OCI-LY3 (cell line): ENCODE results near the gene VPS13D.

Source experiments
- H2AFZ ChIP-seq: fragments of 200-600, 300-600 bp; shearing (Covaris generic); 2 replicates; pipeline ENCODE4 v1.6.0; 2014; ENCODE audit warnings: antibody characterized with exemption, low read depth, low read length
- H3K27ac ChIP-seq: fragments of 200-600, 300-600 bp; sonication (generic); 2 replicates; pipeline ENCODE4 v1.5.1; 2014; ENCODE audit warnings: mild to moderate bottlenecking, low read length, moderate library complexity, mixed read lengths
- H3K27me3 ChIP-seq: fragments of 200-600, 300-600 bp; sonication (generic); 2 replicates; pipeline ENCODE4 v1.6.1; 2014; ENCODE audit warnings: low read depth, low read length, mixed read lengths
- H3K36me3 ChIP-seq: fragments of 200-600, 300-600 bp; sonication (generic); replicated peaks from 2 replicates; pipeline ENCODE3; 2014; ENCODE audit warnings: low read depth, low read length, mixed read lengths
- H3K4me1 ChIP-seq: fragments of 300-600, 200-600 bp; sonication (generic); 2 replicates; pipeline ENCODE4 v1.6.1; 2014; ENCODE audit warnings: low read length, mixed read lengths
- H3K4me2 ChIP-seq: fragments of 200-600, 300-600 bp; sonication (generic); 2 replicates; pipeline ENCODE4 v1.6.1; 2014; ENCODE audit warnings: low read length, mixed read lengths
- H3K4me3 ChIP-seq: fragments of 300-600, 200-600 bp; sonication (generic); 2 replicates; pipeline ENCODE4 v1.5.1; 2014; ENCODE audit warnings: antibody characterized with exemption, mild to moderate bottlenecking, low read length, moderate library complexity
- H3K79me2 ChIP-seq: fragments of 300-600, 200-600 bp; shearing (Covaris generic); 2 replicates; pipeline ENCODE4 v1.6.1; 2014; ENCODE audit warnings: mild to moderate bottlenecking, low read length, mixed read lengths
- H3K9ac ChIP-seq: fragments of 300-600, 200-600 bp; shearing (Covaris generic); 2 replicates; pipeline ENCODE4 v1.6.0; 2014; ENCODE audit warnings: mild to moderate bottlenecking, low read length, moderate library complexity
- H3K9me3 ChIP-seq: fragments of 200-600, 300-600 bp; shearing (Covaris generic); 2 replicates; pipeline ENCODE4 v1.6.1; 2014; ENCODE audit warnings: low read length, mixed read lengths; ENCODE audit not compliant: insufficient read depth
- H4K20me1 ChIP-seq: fragments of 200-600, 300-600 bp; sonication (generic); 2 replicates; pipeline ENCODE4 v1.6.1; 2016; ENCODE audit warnings: low read length, mixed read lengths; ENCODE audit not compliant: insufficient read depth
- CTCF ChIP-seq: fragments of 200-600, 300-600 bp; sonication (generic); IDR thresholded peaks from 2 replicates; pipeline ENCODE4 v1.5.1; 2014; ENCODE audit warnings: antibody characterized with exemption, low read length, low read depth
- EZH2phosphoT487 ChIP-seq: fragments of 200-600 bp; shearing (Covaris generic); IDR thresholded peaks from 2 replicates; pipeline ENCODE4 v1.6.1; 2018; ENCODE audit warnings: antibody characterized with exemption, mixed run types, low read depth

Gene VPS13D

DNA sequence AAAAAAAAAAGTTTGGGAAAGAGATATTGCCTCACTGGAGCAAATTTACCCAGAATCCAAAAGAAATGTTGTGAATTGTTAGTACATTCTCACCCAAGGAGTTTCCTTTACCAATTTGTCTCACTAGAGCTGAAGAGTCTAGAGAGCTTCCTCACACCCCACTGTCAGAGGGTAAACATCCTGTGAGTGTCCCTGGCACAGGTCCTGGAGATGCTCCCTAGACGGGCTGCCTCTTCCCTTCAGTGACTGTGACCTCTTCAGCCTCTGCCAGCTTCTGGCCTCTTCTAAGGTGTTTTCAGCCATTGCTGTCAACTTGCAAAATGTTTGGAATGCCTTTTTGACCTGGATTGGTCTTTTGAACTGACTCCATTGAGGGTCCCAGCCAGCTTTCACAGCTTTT is 228.7 kb downstream of the VPS13D start:
- no peak overlapping the region for H3K4me2 ChIP-seq
- H3K9ac ChIP-seq: no peak overlapping the region
- H3K9me3 ChIP-seq: no peaks in the 10 kb centered on the region
- H3K4me1 ChIP-seq: no peaks in the 10 kb centered on the region
- no peak overlapping the region for H3K27ac ChIP-seq
- H3K36me3 ChIP-seq: no peaks in the 10 kb centered on the region
- no peak overlapping the region for H3K4me3 ChIP-seq
- TF ChIP-seq EZH2phosphoT487 (no peak), CTCF (no peak)
- H3K79me2 ChIP-seq: no peaks in the 10 kb centered on the region
- H4K20me1 ChIP-seq: peaks cover 6% of the 10 kb centered on the region; the same call in 1 of the 2 replicates
- H2AFZ ChIP-seq: no peak overlapping the region
- no peaks in the 10 kb centered on the region for H3K27me3 ChIP-seq

- Histone ChIP-seq H2AFZ (no peak overlapping the region), H3K4me2 (no peak overlapping the region), H3K4me1 (no peaks in the 10 kb centered on the region), H3K27ac (no peak overlapping the region), H3K36me3 (no peaks in the 10 kb centered on the region), H3K27me3 (no peaks in the 10 kb centered on the region), H4K20me1 (no peaks in the 10 kb centered on the region), H3K9me3 (no peaks in the 10 kb centered on the region), H3K4me3 (no peak overlapping the region), H3K9ac (no peak overlapping the region), H3K79me2 (no peaks in the 10 kb centered on the region)
- TF ChIP-seq CTCF (no peak), EZH2phosphoT487 (no peak)
These were observed 230.3 kb downstream of the VPS13D start for GRCh38 chr1:12460121-12460520.

- no peaks in the 10 kb centered on the region for H4K20me1 ChIP-seq
- H3K4me3 ChIP-seq: no peak overlapping the region
- TF ChIP-seq EZH2phosphoT487: no peak
- no peak for TF ChIP-seq CTCF
- H3K4me1 ChIP-seq: no peaks in the 10 kb centered on the region
- no peak overlapping the region for H3K4me2 ChIP-seq
- H3K36me3 ChIP-seq: no peaks in the 10 kb centered on the region
- no peaks in the 10 kb centered on the region for H3K79me2 ChIP-seq
- H3K27me3 ChIP-seq: no peaks in the 10 kb centered on the region
- no peaks in the 10 kb centered on the region for H3K9me3 ChIP-seq
- no peak overlapping the region for H3K27ac ChIP-seq
- H3K9ac ChIP-seq: no peak overlapping the region
- no peak overlapping the region for H2AFZ ChIP-seq
These were observed 231.2 kb downstream of the VPS13D start for GRCh38 chr1:12460911-12461621.

DNA sequence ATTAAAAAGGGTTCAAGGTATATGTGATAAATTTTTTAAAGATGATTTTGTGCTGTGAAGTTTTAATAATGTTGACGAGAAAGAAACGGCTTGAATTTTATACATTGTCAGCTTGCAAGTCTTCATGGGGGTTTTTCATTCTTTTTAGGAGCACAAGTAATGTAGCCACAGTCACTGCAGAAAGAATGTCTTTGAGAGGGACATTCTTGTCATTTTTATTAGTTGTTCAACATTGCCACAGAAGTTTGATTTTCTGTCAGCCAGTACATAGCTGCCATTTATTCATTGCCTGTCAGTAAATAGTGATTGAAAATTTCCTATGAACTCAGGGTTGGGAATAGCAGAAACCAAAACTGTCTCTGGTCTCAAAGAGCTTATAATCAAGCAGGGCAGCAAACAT is 231.9 kb downstream of the VPS13D start:
- Histone ChIP-seq H4K20me1 (no peaks in the 10 kb centered on the region), H3K9ac (no peak overlapping the region), H3K4me2 (no peak overlapping the region), H3K27me3 (no peaks in the 10 kb centered on the region), H3K4me1 (peaks cover 4% of the 10 kb centered on the region), H3K36me3 (no peaks in the 10 kb centered on the region), H3K4me3 (no peak overlapping the region), H3K9me3 (no peaks in the 10 kb centered on the region), H2AFZ (no peak overlapping the region), H3K79me2 (no peaks in the 10 kb centered on the region), H3K27ac (no peak overlapping the region)
- TF ChIP-seq CTCF (no peak), EZH2phosphoT487 (no peak)
